ENCODE results near the gene MACROH2A2.
"Not testable (repeated sequence)": the region's sequence is repeated elsewhere in the genome, so short reads cannot be mapped to it uniquely, and the experiment has no call there.

MACROH2A2 gene

DNA sequence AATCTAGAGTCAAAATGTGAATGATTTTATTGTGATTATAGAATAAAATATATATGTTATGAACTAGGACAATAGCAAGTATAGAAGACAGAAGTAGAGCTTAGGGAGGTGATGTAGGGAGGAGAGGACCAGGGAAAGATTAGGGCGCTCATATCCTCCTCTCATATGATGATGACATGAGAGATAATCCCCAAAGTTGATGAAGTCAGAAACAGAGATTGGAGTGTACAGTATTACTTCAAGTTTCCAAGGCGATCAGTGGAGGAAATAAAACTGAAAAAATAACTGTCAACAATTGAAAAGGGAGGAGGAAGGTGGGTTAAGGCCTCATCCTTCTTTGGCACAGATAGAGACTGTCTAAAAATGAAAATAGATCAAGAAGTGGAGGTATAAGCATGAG is 14.9 kb downstream of the MACROH2A2 start:
- DNase-seq (ENCODE audit: low read depth in 2 of 2) = no peak

- no peak for DNase-seq (ENCODE audit: low read depth in 2 of 2)
Measured at GRCh38 chr10:70068925-70069324, 16.3 kb downstream of the MACROH2A2 start.

DNA sequence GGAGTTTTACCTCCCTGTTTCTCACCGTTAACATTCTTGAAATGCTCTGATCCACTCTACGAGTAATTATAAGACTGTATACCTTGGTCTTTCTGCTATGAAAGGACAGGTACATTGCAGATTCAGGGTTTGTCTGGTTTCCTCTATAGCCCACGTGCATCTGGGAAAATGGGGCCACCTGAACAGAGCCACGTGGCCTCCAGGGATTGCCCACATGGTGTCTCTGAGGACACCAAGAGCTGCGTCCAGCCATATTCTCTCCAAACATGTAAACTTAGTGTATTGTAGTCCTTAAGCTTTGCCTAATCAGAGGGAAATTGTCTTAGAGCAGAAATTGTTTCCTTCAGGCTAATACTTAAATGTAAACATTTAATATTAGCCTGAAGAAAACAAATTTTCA is 16.7 kb downstream of the MACROH2A2 start:
- DNase-seq (ENCODE audit: low read depth in 2 of 2) = no peak

GRCh38 chr10:70070834-70071233 is 18.2 kb downstream of the MACROH2A2 start:
- no peak for DNase-seq (ENCODE audit: low read depth in 2 of 2)

DNA sequence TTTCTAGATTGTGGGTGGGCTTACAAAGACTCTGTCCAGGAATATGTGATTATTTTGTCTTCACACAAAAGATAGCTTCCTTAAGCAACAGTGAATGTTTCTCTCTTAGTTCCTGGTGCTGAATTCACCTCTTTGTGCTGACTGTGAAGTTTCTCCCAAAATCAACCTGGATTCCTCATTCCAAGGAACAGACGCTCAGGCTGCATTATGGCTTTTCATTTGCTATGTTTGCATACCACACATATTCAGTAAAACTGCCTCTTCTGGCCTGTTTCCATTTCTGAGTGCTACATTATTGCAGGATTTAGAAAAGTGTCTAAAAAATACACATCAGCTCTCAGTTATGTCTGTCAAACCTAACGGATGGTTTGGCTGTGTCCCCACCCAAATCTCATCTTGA is 21.5 kb downstream of the MACROH2A2 start:
- no peak for DNase-seq (ENCODE audit: low read depth in 2 of 2)

- DNase-seq (ENCODE audit: low read depth in 2 of 2) = no peak
Measured at GRCh38 chr10:70074971-70075370, 22.3 kb downstream of the MACROH2A2 start.

GRCh38 chr10:70078329-70078728 is 25.7 kb downstream of the MACROH2A2 start:
- no peak for DNase-seq (ENCODE audit: low read depth in 2 of 2)

DNA sequence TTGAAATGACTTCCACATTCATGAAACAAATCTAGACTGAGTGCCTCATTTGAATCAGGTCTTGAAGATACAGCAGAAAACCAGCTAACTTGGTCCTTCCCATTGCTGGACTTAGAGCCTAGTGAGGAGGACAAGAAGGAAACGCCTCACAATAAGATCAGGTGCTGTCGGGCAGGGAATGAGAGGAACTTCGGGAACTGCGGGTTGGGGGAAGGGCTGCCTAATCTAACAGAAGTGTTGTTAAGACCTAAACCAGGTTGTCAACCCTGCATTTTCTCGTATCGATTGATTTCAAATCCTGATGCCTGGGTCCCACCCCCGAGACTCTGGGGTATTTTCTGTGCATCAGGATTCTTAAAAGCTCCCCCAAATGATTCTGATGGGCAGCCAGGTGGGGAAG is 26.3 kb downstream of the MACROH2A2 start:
- no peak for DNase-seq (ENCODE audit: low read depth in 2 of 2)

DNA sequence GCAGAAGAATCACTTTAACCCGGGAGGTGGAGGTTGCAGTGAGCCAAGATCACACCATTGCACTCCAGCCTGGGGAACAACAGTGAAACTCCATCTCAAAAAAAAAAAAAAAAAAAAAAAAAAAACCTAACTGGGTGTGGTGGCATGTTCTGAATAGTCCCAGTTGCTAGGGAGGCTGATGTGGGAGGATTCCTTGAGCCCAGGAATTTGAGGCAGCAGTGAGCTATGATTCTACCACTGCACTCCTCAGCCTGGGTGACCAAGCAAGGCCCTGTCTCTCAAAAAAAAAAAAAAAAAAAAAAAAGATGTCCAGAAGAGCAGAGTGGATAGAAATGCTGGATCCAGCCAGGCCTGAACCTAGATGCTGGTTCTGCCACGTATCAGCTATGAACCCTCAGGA is 28.1 kb downstream of the MACROH2A2 start:
- not testable (repeated sequence) for DNase-seq (ENCODE audit: low read depth in 2 of 2)

- no peak for DNase-seq (ENCODE audit: low read depth in 2 of 2)
Measured at GRCh38 chr10:70084189-70084588, 31.5 kb downstream of the MACROH2A2 start.

GRCh38 chr10:70085975-70086613 is 33.4 kb downstream of the MACROH2A2 start:
- DNase-seq (ENCODE audit: low read depth in 2 of 2) = no peak

DNA sequence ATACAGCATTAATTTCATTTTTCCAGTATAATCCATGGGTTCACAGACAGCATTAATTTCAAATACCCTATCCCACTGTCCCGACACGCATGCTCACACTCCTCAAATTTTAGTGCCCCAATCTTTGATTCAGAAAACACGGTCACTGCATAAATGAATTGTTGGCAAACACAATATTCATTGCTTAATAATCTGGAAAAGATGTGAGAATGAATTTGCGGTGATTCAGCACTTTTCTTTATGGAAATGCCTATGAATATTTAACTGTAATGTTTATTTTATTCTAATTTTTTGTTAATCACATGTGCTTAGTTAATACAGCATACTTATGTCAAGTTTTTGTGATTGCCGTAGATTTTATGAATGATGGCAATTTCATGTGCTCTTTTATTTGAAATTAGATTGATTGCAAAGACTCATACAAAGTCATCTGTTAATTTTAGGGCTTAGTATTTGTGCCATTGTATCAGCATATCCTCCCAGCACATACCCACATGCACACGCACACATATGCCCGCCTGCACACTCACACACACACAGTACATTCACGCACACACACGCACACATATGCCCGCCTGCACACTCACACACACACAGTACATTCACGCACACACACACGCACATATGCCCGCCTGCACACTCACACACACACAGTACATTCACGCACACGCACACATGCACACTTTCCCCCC is 35.1 kb downstream of the MACROH2A2 start:
- no peak for DNase-seq (ENCODE audit: low read depth in 2 of 2)

DNA sequence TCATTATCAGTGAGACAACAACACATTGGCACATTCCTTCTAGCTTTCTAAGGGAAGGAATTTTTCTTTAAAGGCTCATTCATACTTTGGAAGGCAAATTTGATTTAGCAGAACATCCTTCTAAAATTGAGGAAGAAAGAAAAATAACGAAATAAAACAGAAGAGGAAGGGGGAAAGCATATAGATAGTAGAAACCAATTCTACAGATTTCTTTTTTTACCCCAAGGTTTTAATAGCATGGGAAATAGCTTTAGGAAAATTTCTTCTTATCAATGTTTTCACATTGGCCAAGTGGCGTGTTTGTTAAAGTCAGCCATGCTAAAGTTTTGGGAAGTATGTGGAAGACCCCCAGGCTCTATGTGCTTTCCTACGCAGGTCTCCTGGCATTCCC is 35.7 kb downstream of the MACROH2A2 start:
- no peak for DNase-seq (ENCODE audit: low read depth in 2 of 2)

GRCh38 chr10:70090013-70090412 is 37.4 kb downstream of the MACROH2A2 start:
- no peak for DNase-seq (ENCODE audit: low read depth in 2 of 2)

- DNase-seq (ENCODE audit: low read depth in 2 of 2) = no peak
Measured at GRCh38 chr10:70090951-70091350, 38.3 kb downstream of the MACROH2A2 start.

GRCh38 chr10:70092389-70092718 is 39.7 kb downstream of the MACROH2A2 start:
- DNase-seq (ENCODE audit: low read depth in 2 of 2) = no peak

- DNase-seq (ENCODE audit: low read depth in 2 of 2) = no peak
Measured at GRCh38 chr10:70093335-70093944, 40.8 kb downstream of the MACROH2A2 start.

DNA sequence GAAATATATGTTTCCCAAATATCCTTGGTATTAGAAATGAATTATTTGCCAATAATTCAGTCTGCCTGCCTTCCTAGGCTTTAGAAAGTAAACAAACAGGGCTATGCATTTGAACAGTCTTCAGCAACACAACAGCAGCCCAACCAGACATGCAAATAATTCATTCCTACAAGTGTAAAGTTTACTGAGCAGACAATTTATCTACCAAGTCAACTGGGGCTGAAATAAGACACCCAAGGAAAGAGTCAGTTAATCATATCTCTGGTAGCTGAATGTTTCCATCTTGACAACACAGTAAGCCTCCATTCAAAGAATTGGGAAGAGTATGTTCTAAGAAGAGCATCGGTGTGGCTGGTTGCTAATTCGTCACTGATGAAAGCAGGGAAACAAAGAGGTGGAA is 41.6 kb downstream of the MACROH2A2 start:
- no peak for DNase-seq (ENCODE audit: low read depth in 2 of 2)

GRCh38 chr10:70096016-70096704 is 43.5 kb downstream of the MACROH2A2 start:
- DNase-seq (ENCODE audit: low read depth in 2 of 2) = no peak

GRCh38 chr10:70096705-70097420 is 44.2 kb downstream of the MACROH2A2 start:
- DNase-seq (ENCODE audit: low read depth in 2 of 2) = no peak

DNA sequence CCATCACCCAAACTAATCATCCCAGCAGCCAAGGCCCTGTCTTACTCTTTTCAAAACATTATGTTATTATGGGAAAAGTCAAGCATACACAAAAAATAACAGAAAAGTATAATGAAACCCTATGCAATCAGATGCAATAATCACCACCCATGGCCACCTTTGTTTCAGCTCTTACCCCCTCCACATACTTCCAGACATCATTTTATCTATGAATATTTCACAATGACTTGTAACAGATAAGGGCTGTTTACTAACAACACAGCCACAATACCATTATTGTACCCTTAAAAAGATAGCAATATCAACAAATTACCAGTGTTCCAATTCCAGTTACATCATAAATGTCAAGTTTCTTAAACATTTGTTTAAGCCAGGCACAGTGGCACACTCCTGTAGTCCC is 44.8 kb downstream of the MACROH2A2 start:
- no peak for DNase-seq (ENCODE audit: low read depth in 2 of 2)

DNA sequence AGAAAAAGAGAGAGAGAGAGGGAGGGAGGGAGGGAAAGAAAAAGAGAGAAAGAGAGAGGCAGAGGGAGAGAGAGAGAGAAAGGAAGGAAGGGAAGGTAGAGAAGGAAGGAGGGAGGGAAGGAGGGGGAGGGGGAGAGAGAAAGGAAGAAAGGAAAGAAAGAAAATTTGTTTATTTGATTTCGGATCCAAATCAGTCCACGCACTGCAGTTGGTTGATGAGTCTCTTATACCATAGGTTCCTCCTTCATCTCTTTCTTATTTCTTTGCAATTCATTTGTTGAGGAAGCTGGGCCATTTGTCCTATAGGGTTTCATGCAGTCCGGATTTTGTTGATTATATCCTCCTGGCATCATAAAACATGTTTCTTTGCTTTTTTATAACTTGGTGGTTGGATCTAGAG is 45.6 kb downstream of the MACROH2A2 start:
- DNase-seq (ENCODE audit: low read depth in 2 of 2) = no peak

Data from stimulated activated CD8-positive, alpha-beta memory T cell treated with anti-CD3 and anti-CD28 coated beads, Interleukin-15, amount 100 ng/mL, for 4 hours (primary cell).